Liver (tissue), 9 donors: Measurements from ENCODE around the gene HOXA3. TPM values are rescaled to one million over a fixed set of nuclear protein-coding genes. Genes with fewer than 3 reads are reported as not detected.

ENCODE experiments used
- DNase-seq: peaks from one replicate; pipeline ENCODE4 v3.0.0-alpha.2; 2017; ENCODE audit warnings: low spot score
- H3K27ac ChIP-seq, 2 donors: one replicate each; pipeline ENCODE4 v1.7.0; 2013; ENCODE audit warnings: inconsistent platforms in 2 of 2, low read length in 2 of 2, control low read depth in 1 of 2, low read depth in 1 of 2, mild to moderate bottlenecking in 1 of 2
- H3K27me3 ChIP-seq, 4 donors: one replicate each; pipeline versions ENCODE4 v1.6.1 to v1.7.0; 2013; ENCODE audit warnings: low read length in 3 of 4, inconsistent platforms in 1 of 4, mild to moderate bottlenecking in 1 of 4, moderate library complexity in 1 of 4; ENCODE audit not compliant: control insufficient read depth in 4 of 4, insufficient read depth in 4 of 4
- H3K36me3 ChIP-seq, 4 donors: one replicate each; pipeline versions ENCODE4 v1.6.1 to v1.7.0; 2013; ENCODE audit warnings: low read length in 3 of 4, mild to moderate bottlenecking in 3 of 4, low read depth in 1 of 4, moderate library complexity in 1 of 4; ENCODE audit not compliant: control insufficient read depth in 4 of 4, insufficient read depth in 3 of 4
- H3K4me1 ChIP-seq, 4 donors: one replicate each; pipeline versions ENCODE4 v1.6.1 to v1.7.0; 2013; ENCODE audit warnings: low read length in 3 of 4, mild to moderate bottlenecking in 3 of 4, moderate library complexity in 1 of 4; ENCODE audit not compliant: control insufficient read depth in 4 of 4, insufficient read depth in 4 of 4
- H3K4me3 ChIP-seq, 3 donors: one replicate each; pipeline versions ENCODE4 v1.6.1 to v1.7.0; 2013; ENCODE audit warnings: low read length in 3 of 3, control low read depth in 1 of 3, low read depth in 1 of 3, mild to moderate bottlenecking in 1 of 3
- H3K9ac ChIP-seq, 2 donors: one replicate each; pipeline ENCODE4 v1.7.0; 2013; ENCODE audit warnings: low read length in 2 of 2, mild to moderate bottlenecking in 2 of 2, moderate library complexity in 2 of 2, control low read depth in 1 of 2, low read depth in 1 of 2
- H3K9me3 ChIP-seq, 4 donors: one replicate each; pipeline versions ENCODE4 v1.6.1 to v1.7.0; 2013; ENCODE audit warnings: low read length in 3 of 4; ENCODE audit not compliant: control insufficient read depth in 4 of 4
- ATF3 ChIP-seq: IDR thresholded peaks from 2 replicates; pipeline ENCODE4 v1.6.1; 2016; ENCODE audit warnings: antibody characterized with exemption
- EGR1 ChIP-seq, 2 donors: IDR thresholded peaks; 2 replicates each; pipeline ENCODE4 v1.6.1; 2016 to 2018; ENCODE audit warnings: antibody characterized with exemption in 2 of 2, low read depth in 2 of 2
- FOXA1 ChIP-seq: IDR thresholded peaks from 2 replicates; pipeline ENCODE4 v1.6.1; 2016; ENCODE audit warnings: antibody characterized with exemption
- FOXA2 ChIP-seq: IDR thresholded peaks from 2 replicates; pipeline ENCODE4 v1.6.1; 2016; ENCODE audit warnings: antibody characterized with exemption
- GABPA ChIP-seq, 2 donors: IDR thresholded peaks in 1 of 2; conservative IDR thresholded peaks in 1 of 2; 2 replicates each; pipeline ENCODE4 v1.6.1; 2016; ENCODE audit warnings: antibody characterized with exemption in 2 of 2, mild to moderate bottlenecking in 1 of 2, moderate library complexity in 1 of 2
- HNF4A ChIP-seq, 2 donors: conservative IDR thresholded peaks; 2 replicates each; pipeline ENCODE4 v1.6.1; 2016; ENCODE audit warnings: antibody characterized with exemption in 2 of 2, mild to moderate bottlenecking in 2 of 2
- HNF4G ChIP-seq: IDR thresholded peaks from 2 replicates; pipeline ENCODE4 v1.6.1; 2016; ENCODE audit warnings: antibody characterized with exemption
- JUND ChIP-seq, 2 donors: IDR thresholded peaks; 2 replicates each; pipeline ENCODE4 v1.6.1; 2016; ENCODE audit warnings: antibody characterized with exemption in 2 of 2
- NR2F2 ChIP-seq: IDR thresholded peaks from 2 replicates; pipeline ENCODE4 v1.6.1; 2016; ENCODE audit warnings: antibody characterized with exemption
- RAD21 ChIP-seq, 2 donors: IDR thresholded peaks; 2 replicates each; pipeline ENCODE4 v1.6.1; 2016; ENCODE audit warnings: antibody characterized with exemption in 2 of 2, mild to moderate bottlenecking in 2 of 2
- RXRA ChIP-seq, 2 donors: IDR thresholded peaks; 2 replicates each; pipeline ENCODE4 v1.6.1; 2017 to 2018; ENCODE audit warnings: antibody characterized with exemption in 2 of 2, mild to moderate bottlenecking in 1 of 2
- SP1 ChIP-seq: IDR thresholded peaks from 2 replicates; pipeline ENCODE4 v1.6.1; 2018; ENCODE audit warnings: antibody characterized with exemption, mild to moderate bottlenecking
- TAF1 ChIP-seq: conservative IDR thresholded peaks from 2 replicates; pipeline ENCODE4 v1.6.1; 2016; ENCODE audit warnings: antibody characterized with exemption, mild to moderate bottlenecking
- YY1 ChIP-seq: IDR thresholded peaks from 2 replicates; pipeline ENCODE4 v1.6.1; 2016; ENCODE audit warnings: antibody characterized with exemption, mild to moderate bottlenecking
- ZBTB33 ChIP-seq: IDR thresholded peaks from 2 replicates; pipeline ENCODE4 v1.6.1; 2016; ENCODE audit warnings: antibody characterized with exemption
- WGBS: extraction: QIAGEN DNeasy Blood & Tissue Kit; methylation state at CpG from one replicate; pipeline ENCODE4 v1.1.7; 2013; 5-methylcytosine and 5-hydroxymethylcytosine counted together
- polyA plus RNA-seq, 2 donors: library from polyadenylated mRNA; stranded (reverse) in 1 of 2; unstranded in 1 of 2; fragments of 200-250 nt in 1 of 2; fragments of >200 nt in 1 of 2; fragmentation: Nextera tagmentation in 1 of 2; extraction: Ambion mirVana in 1 of 2; gene quantifications; one replicate each; pipeline versions ENCODE4 v1.2.1 to v1.2.3, GENCODE V29; 2013 to 2015
- total RNA-seq, 2 donors: library from RNA; depleted of rRNA; stranded (reverse); fragments of >200 nt; gene quantifications; one replicate each; pipeline ENCODE4 v1.2.3, GENCODE V29; 2014
- TF ChIP-seq, protein P1 (sequence below): fragments of 150-350 bp; IDR thresholded peaks from 2 replicates; pipeline ENCODE4 v1.5.1; 2017; ENCODE audit warnings: improper control_type of control experiment, low read depth, low read length; ENCODE audit not compliant: missing input control
- TF ChIP-seq, protein P2 (sequence below): IDR thresholded peaks from 2 replicates; pipeline ENCODE4 v1.6.1; 2016; ENCODE audit warnings: antibody characterized with exemption
- TF ChIP-seq, protein P3 (sequence below): IDR thresholded peaks from 2 replicates; pipeline ENCODE4 v1.6.1; 2016; ENCODE audit warnings: antibody characterized with exemption, mild to moderate bottlenecking
- donor health status: healthy.
- donor health status: healthy.
- donor health status: healthy.
- donor health status: healthy.
- donor health status: healthy.

The HOXA3 gene
- total and polyA plus RNA-seq, 4 donors: 0.11 to 0.28 (median 0.20) TPM

- H3K9ac ChIP-seq: no peak within 1 kb of the TSS
- peak within 1 kb of the TSS; percentile 52 to 72 for H3K27ac ChIP-seq
- TF ChIP-seq HNF4G: no peak
- TF ChIP-seq ZBTB33: no peak
- TF ChIP-seq RXRA (IDR thresholded peaks at IDR 0.05): no peak
- TF ChIP-seq EGR1 (IDR thresholded peaks at IDR 0.05; ENCODE audit: low read depth in 2 of 2): no peak
- TF ChIP-seq, protein P1, sequence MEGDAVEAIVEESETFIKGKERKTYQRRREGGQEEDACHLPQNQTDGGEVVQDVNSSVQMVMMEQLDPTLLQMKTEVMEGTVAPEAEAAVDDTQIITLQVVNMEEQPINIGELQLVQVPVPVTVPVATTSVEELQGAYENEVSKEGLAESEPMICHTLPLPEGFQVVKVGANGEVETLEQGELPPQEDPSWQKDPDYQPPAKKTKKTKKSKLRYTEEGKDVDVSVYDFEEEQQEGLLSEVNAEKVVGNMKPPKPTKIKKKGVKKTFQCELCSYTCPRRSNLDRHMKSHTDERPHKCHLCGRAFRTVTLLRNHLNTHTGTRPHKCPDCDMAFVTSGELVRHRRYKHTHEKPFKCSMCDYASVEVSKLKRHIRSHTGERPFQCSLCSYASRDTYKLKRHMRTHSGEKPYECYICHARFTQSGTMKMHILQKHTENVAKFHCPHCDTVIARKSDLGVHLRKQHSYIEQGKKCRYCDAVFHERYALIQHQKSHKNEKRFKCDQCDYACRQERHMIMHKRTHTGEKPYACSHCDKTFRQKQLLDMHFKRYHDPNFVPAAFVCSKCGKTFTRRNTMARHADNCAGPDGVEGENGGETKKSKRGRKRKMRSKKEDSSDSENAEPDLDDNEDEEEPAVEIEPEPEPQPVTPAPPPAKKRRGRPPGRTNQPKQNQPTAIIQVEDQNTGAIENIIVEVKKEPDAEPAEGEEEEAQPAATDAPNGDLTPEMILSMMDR: peak; percentile 47
- TF ChIP-seq GABPA (IDR thresholded peaks at IDR 0.05 in 1 of 2, conservative IDR thresholded peaks at IDR 0.05 in 1 of 2): no peak
- TF ChIP-seq SP1: no peak
- no peak for TF ChIP-seq FOXA2
- TF ChIP-seq ATF3: no peak
- no peak for TF ChIP-seq FOXA1
- TF ChIP-seq RAD21 (IDR thresholded peaks at IDR 0.05): peak; percentile 55 to 62
- TF ChIP-seq JUND (IDR thresholded peaks at IDR 0.05): no peak
- TF ChIP-seq YY1: no peak
- TF ChIP-seq HNF4A (conservative IDR thresholded peaks at IDR 0.05): no peak
- no peak for TF ChIP-seq TAF1
- TF ChIP-seq, protein P2, sequence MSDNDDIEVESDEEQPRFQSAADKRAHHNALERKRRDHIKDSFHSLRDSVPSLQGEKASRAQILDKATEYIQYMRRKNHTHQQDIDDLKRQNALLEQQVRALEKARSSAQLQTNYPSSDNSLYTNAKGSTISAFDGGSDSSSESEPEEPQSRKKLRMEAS: no peak
- TF ChIP-seq, protein P3, sequence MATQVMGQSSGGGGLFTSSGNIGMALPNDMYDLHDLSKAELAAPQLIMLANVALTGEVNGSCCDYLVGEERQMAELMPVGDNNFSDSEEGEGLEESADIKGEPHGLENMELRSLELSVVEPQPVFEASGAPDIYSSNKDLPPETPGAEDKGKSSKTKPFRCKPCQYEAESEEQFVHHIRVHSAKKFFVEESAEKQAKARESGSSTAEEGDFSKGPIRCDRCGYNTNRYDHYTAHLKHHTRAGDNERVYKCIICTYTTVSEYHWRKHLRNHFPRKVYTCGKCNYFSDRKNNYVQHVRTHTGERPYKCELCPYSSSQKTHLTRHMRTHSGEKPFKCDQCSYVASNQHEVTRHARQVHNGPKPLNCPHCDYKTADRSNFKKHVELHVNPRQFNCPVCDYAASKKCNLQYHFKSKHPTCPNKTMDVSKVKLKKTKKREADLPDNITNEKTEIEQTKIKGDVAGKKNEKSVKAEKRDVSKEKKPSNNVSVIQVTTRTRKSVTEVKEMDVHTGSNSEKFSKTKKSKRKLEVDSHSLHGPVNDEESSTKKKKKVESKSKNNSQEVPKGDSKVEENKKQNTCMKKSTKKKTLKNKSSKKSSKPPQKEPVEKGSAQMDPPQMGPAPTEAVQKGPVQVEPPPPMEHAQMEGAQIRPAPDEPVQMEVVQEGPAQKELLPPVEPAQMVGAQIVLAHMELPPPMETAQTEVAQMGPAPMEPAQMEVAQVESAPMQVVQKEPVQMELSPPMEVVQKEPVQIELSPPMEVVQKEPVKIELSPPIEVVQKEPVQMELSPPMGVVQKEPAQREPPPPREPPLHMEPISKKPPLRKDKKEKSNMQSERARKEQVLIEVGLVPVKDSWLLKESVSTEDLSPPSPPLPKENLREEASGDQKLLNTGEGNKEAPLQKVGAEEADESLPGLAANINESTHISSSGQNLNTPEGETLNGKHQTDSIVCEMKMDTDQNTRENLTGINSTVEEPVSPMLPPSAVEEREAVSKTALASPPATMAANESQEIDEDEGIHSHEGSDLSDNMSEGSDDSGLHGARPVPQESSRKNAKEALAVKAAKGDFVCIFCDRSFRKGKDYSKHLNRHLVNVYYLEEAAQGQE: no peak
- TF ChIP-seq NR2F2: peak; percentile 26
- peaks cover 1 to 19% (median 10%) of the 10 kb centered on the region in 4 donors for H3K4me1 ChIP-seq
- WGBS: 13% methylated on average over 86 of the region's 86 CpGs
- H3K4me3 ChIP-seq: peak within 1 kb of the TSS in 2 of 3 donors; percentile 15 to 45
- H3K36me3 ChIP-seq: no peaks in the 10 kb centered on the region
- H3K27me3 ChIP-seq: peaks cover 5 to 31% (median 16%) of the 10 kb centered on the region in 4 donors
- H3K9me3 ChIP-seq: peaks cover 0 to 11% (median 0%) of the 10 kb centered on the region in 4 donors
- no peak for DNase-seq
Observed at GRCh38 chr7:27143023-27143949, 9.1 kb downstream of the HOXA3 start, which contains the start of gene HOXA5. TSS of gene HOXA5 (minus strand) at chr7:27143681. CDS start at chr7:27143607, 74 bp downstream.
